ENCODE measurements around the gene DNAH12.
A peak's percentile ranks its signal among the peaks of the same experiment; 100 is the strongest.

Gene DNAH12

DNA sequence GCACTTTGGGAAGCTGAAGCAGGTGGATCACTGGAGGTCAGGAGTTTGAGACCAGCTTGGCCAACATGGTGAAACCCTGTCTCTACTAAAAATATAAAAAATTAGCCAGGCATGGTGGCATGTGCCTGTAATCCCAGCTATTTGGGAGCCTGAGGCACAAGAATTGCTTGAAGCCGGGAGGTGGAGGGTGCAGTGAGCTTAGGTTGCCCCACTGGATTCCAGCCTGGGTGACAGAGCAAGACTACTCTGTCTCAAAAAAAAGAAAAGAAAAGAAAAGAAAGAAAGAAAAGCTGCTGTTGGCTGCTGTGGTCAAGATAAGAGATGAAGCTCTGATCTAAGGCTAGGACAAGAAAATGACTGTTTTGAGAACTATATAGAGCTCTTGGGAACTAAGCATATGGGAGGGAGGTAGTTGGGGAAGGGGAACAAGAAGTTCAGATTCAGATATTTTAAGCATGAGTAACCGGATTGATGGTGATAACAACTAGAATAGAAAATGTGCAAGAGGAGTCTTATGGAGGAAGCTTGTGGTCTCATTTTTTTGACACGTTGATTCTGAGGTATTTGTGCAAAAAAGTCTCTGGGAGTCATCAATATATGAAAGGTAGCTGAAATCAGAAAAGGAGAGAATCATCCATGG is 25.7 kb downstream of the DNAH12 start:
- Histone ChIP-seq H3K79me1 (ENCODE audit: low read length) (peaks cover 2% of the 10 kb centered on the region), H3K36me3 (ENCODE audit: control insufficient read depth in 1 of 2, insufficient read depth in 2 of 2, low read length in 2 of 2) (no peaks in the 10 kb centered on the region), H4K91ac (ENCODE audit: low read depth, low read length) (no peak overlapping the region), H3K18ac (ENCODE audit: low read length) (no peak overlapping the region), H3K23ac (ENCODE audit: low read length) (no peak overlapping the region), H3K9me3 (ENCODE audit: insufficient read depth, low read depth, low read length) (no peaks in the 10 kb centered on the region), H3K4me2 (ENCODE audit: low read length) (no peak overlapping the region), H3K27ac (ENCODE audit: low read depth, low read length) (no peak overlapping the region), H3K4me3 (ENCODE audit: low read depth, low read length) (no peak overlapping the region), H3K9ac (ENCODE audit: low read length) (no peak overlapping the region), H2AFZ (ENCODE audit: insufficient read depth, low read length, poor library complexity) (no peak overlapping the region), H3K79me2 (ENCODE audit: control insufficient read depth, insufficient read depth, low read length, poor library complexity) (no peaks in the 10 kb centered on the region), H3K27me3 (ENCODE audit: insufficient read depth, low read length) (no peaks in the 10 kb centered on the region), H2AK5ac (ENCODE audit: low read length) (no peak overlapping the region), H3K14ac (ENCODE audit: low read length) (no peak overlapping the region), H3K4me1 (ENCODE audit: control insufficient read depth in 1 of 2, insufficient read depth in 2 of 2, low read length in 2 of 2) (peaks cover 0 to 2% of the 10 kb centered on the region in 2 experiments), H4K8ac (ENCODE audit: low read depth, low read length) (no peak overlapping the region), H3K4ac (ENCODE audit: low read depth, low read length) (no peak overlapping the region), H2BK120ac (ENCODE audit: insufficient read depth, low read length, poor library complexity) (no peak overlapping the region), H4K12ac (ENCODE audit: low read depth, low read length) (no peak overlapping the region), H2BK5ac (ENCODE audit: low read depth, low read length, poor library complexity) (no peak overlapping the region), H2BK12ac (ENCODE audit: low read length) (no peak overlapping the region)
- no CpG with 5 or more reads among the region's 3 CpGs for WGBS (ENCODE audit: extremely low coverage, insufficient coverage, insufficient read length)
- peak; percentile 82 to 84 for DNase-seq

DNA sequence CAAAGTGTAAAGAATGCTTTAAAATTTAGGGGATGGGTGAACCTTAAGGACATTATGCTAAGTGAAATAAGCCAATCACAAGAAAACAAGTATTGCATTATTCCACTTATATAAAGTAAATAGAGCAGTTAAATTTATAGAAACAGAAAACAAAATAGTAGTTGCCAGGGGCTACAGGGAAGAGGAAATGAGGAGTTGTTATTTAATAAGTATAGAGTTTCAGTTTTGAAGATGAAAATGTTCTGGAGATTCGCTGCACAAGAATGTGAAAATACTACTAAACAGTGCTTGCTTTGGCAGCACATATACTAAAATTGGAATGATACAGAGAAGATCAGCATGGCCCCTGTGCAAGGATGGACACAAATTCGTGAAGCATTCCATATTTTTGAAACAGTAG is 32.0 kb downstream of the DNAH12 start:
- no peak overlapping the region for H3K23ac ChIP-seq (ENCODE audit: low read length)
- H2BK120ac ChIP-seq (ENCODE audit: insufficient read depth, low read length, poor library complexity), result no peak overlapping the region
- no peaks in the 10 kb centered on the region for H3K27me3 ChIP-seq (ENCODE audit: insufficient read depth, low read length)
- no peak overlapping the region for H2BK5ac ChIP-seq (ENCODE audit: low read depth, low read length, poor library complexity)
- H3K36me3 ChIP-seq (ENCODE audit: control insufficient read depth in 1 of 2, insufficient read depth in 2 of 2, low read length in 2 of 2), result no peaks in the 10 kb centered on the region
- no peaks in the 10 kb centered on the region for H3K79me2 ChIP-seq (ENCODE audit: control insufficient read depth, insufficient read depth, low read length, poor library complexity)
- H3K4ac ChIP-seq (ENCODE audit: low read depth, low read length), result no peak overlapping the region
- H3K14ac ChIP-seq (ENCODE audit: low read length), result no peak overlapping the region
- H3K4me1 ChIP-seq (ENCODE audit: control insufficient read depth in 1 of 2, insufficient read depth in 2 of 2, low read length in 2 of 2), result no peaks in the 10 kb centered on the region
- no peak overlapping the region for H4K12ac ChIP-seq (ENCODE audit: low read depth, low read length)
- H3K4me3 ChIP-seq (ENCODE audit: low read depth, low read length), result no peak overlapping the region
- H3K27ac ChIP-seq (ENCODE audit: low read depth, low read length), result no peak overlapping the region
- no peak overlapping the region for H4K91ac ChIP-seq (ENCODE audit: low read depth, low read length)
- H3K18ac ChIP-seq (ENCODE audit: low read length), result no peak overlapping the region
- H2AK5ac ChIP-seq (ENCODE audit: low read length), result no peak overlapping the region
- no peak overlapping the region for H2AFZ ChIP-seq (ENCODE audit: insufficient read depth, low read length, poor library complexity)
- no peak overlapping the region for H2BK12ac ChIP-seq (ENCODE audit: low read length)
- no peaks in the 10 kb centered on the region for H3K79me1 ChIP-seq (ENCODE audit: low read length)
- H4K8ac ChIP-seq (ENCODE audit: low read depth, low read length), result no peak overlapping the region
- no peak overlapping the region for H3K4me2 ChIP-seq (ENCODE audit: low read length)
- H3K9ac ChIP-seq (ENCODE audit: low read length), result no peak overlapping the region
- no peak for DNase-seq
- H3K9me3 ChIP-seq (ENCODE audit: insufficient read depth, low read depth, low read length), result no peaks in the 10 kb centered on the region
- WGBS (ENCODE audit: extremely low coverage, insufficient coverage, insufficient read length), result no CpG with 5 or more reads among the region's 2 CpGs

DNA sequence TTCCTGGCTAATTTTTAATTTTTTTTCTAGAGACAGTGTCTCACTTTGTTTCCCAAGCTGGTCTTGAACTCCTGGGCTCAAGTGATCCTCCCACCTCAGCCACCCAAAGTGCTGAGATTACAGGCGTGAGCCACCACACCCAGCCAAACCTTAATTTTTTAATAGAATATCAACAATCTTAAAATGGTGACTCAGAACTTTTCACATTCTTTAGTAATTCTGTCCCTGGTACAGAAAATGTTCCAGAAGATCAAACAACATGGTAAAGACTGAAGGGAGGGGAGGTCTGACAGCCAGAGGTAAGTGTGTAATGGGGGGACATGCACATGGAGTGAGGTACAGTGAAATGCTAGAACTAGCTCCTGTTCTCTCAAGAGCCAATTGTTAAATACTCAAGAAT is 38.2 kb downstream of the DNAH12 start:
- no peak overlapping the region for H3K14ac ChIP-seq (ENCODE audit: low read length)
- no peaks in the 10 kb centered on the region for H3K27me3 ChIP-seq (ENCODE audit: insufficient read depth, low read length)

DNA sequence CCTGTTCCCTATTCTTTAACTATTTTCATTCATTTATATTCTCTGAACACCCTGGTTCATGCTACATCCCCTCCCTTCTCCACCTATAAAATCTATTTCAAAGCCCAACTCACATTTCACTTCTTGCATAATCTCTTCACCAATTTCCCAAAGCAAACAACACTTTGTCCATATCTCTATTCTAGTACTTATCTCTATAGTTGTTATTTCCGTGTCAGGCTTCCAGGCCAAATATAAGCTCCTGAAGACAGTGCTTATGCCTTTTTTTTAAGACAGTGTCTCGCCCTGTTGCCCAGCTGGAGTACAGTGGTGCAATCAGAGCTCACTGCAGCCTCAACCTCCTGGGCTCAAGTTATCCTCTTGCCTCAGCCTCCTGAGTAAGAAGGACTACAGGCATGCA is 43.6 kb downstream of the DNAH12 start:
- Histone ChIP-seq H3K27ac (ENCODE audit: low read depth, low read length) (no peak overlapping the region), H3K4me2 (ENCODE audit: low read length) (no peak overlapping the region), H3K79me1 (ENCODE audit: low read length) (no peaks in the 10 kb centered on the region), H3K23ac (ENCODE audit: low read length) (no peak overlapping the region), H2BK5ac (ENCODE audit: low read depth, low read length, poor library complexity) (no peak overlapping the region), H3K79me2 (ENCODE audit: control insufficient read depth, insufficient read depth, low read length, poor library complexity) (no peaks in the 10 kb centered on the region), H3K4ac (ENCODE audit: low read depth, low read length) (no peak overlapping the region), H3K9me3 (ENCODE audit: insufficient read depth, low read depth, low read length) (no peaks in the 10 kb centered on the region), H2AK5ac (ENCODE audit: low read length) (no peak overlapping the region), H2BK120ac (ENCODE audit: insufficient read depth, low read length, poor library complexity) (no peak overlapping the region), H3K4me1 (ENCODE audit: control insufficient read depth in 1 of 2, insufficient read depth in 2 of 2, low read length in 2 of 2) (no peaks in the 10 kb centered on the region), H4K12ac (ENCODE audit: low read depth, low read length) (no peak overlapping the region), H3K9ac (ENCODE audit: low read length) (no peak overlapping the region), H3K18ac (ENCODE audit: low read length) (no peak overlapping the region), H3K4me3 (ENCODE audit: low read depth, low read length) (no peak overlapping the region), H4K8ac (ENCODE audit: low read depth, low read length) (no peak overlapping the region), H3K36me3 (ENCODE audit: control insufficient read depth in 1 of 2, insufficient read depth in 2 of 2, low read length in 2 of 2) (no peaks in the 10 kb centered on the region), H3K27me3 (ENCODE audit: insufficient read depth, low read length) (no peaks in the 10 kb centered on the region), H2AFZ (ENCODE audit: insufficient read depth, low read length, poor library complexity) (no peak overlapping the region), H3K14ac (ENCODE audit: low read length) (no peak overlapping the region), H2BK12ac (ENCODE audit: low read length) (no peak overlapping the region), H4K91ac (ENCODE audit: low read depth, low read length) (no peak overlapping the region)
- no CpG with 5 or more reads among the region's 2 CpGs for WGBS (ENCODE audit: extremely low coverage, insufficient coverage, insufficient read length)
- DNase-seq, result no peak

More for the DNA sequence above, 38.2 kb downstream of the DNAH12 start:
- Histone ChIP-seq H3K27ac (ENCODE audit: low read depth, low read length) (no peak overlapping the region), H2BK12ac (ENCODE audit: low read length) (no peak overlapping the region), H3K36me3 (ENCODE audit: control insufficient read depth in 1 of 2, insufficient read depth in 2 of 2, low read length in 2 of 2) (no peaks in the 10 kb centered on the region), H3K79me2 (ENCODE audit: control insufficient read depth, insufficient read depth, low read length, poor library complexity) (no peaks in the 10 kb centered on the region), H4K91ac (ENCODE audit: low read depth, low read length) (no peak overlapping the region), H4K12ac (ENCODE audit: low read depth, low read length) (no peak overlapping the region), H3K18ac (ENCODE audit: low read length) (no peak overlapping the region), H2BK120ac (ENCODE audit: insufficient read depth, low read length, poor library complexity) (no peak overlapping the region), H2BK5ac (ENCODE audit: low read depth, low read length, poor library complexity) (no peak overlapping the region), H4K8ac (ENCODE audit: low read depth, low read length) (no peak overlapping the region), H3K79me1 (ENCODE audit: low read length) (no peaks in the 10 kb centered on the region), H3K9ac (ENCODE audit: low read length) (no peak overlapping the region), H3K4ac (ENCODE audit: low read depth, low read length) (no peak overlapping the region), H3K23ac (ENCODE audit: low read length) (no peak overlapping the region), H3K4me1 (ENCODE audit: control insufficient read depth in 1 of 2, insufficient read depth in 2 of 2, low read length in 2 of 2) (no peaks in the 10 kb centered on the region), H2AK5ac (ENCODE audit: low read length) (no peak overlapping the region), H2AFZ (ENCODE audit: insufficient read depth, low read length, poor library complexity) (no peak overlapping the region), H3K4me3 (ENCODE audit: low read depth, low read length) (no peak overlapping the region), H3K4me2 (ENCODE audit: low read length) (no peak overlapping the region), H3K9me3 (ENCODE audit: insufficient read depth, low read depth, low read length) (no peaks in the 10 kb centered on the region)
- no peak for DNase-seq
- no CpG with 5 or more reads among the region's 1 CpG for WGBS (ENCODE audit: extremely low coverage, insufficient coverage, insufficient read length)
